ENCODE data around the gene SERTAD1.

SERTAD1 gene

GRCh38 chr19:40421993-40422747 lies 3.6 kb downstream of the SERTAD1 start:
- Histone ChIP-seq H3K4me3 (ENCODE audit: low read length) (no peak overlapping the region), H4K20me1 (ENCODE audit: insufficient read depth, low read length) (no peaks in the 10 kb centered on the region), H3K9ac (ENCODE audit: low read length) (no peak overlapping the region), H3K27ac (ENCODE audit: low read length) (no peak overlapping the region), H2AFZ (ENCODE audit: low read length) (no peak overlapping the region), H3K36me3 (replicated peaks; ENCODE audit: insufficient read depth, low read length) (no peaks in the 10 kb centered on the region), H3K4me2 (ENCODE audit: low read depth, low read length) (peak overlapping the region; percentile 95; the same call in 1 of the 2 replicates), H3K9me2 (replicated peaks; ENCODE audit: insufficient read depth, low read length) (no peaks in the 10 kb centered on the region), H3K4me1 (ENCODE audit: low read length) (peaks cover 7% of the 10 kb centered on the region), H3K27me3 (replicated peaks; ENCODE audit: insufficient read depth, low read length) (no peaks in the 10 kb centered on the region; the same call in 1 of the 2 replicates), H3K79me2 (ENCODE audit: low read length) (peaks cover 4% of the 10 kb centered on the region), H3K9me3 (replicated peaks; ENCODE audit: insufficient read depth, low read length) (no peaks in the 10 kb centered on the region), H3F3A (ENCODE audit: insufficient read depth, low read length) (peaks cover 5% of the 10 kb centered on the region)
- no peak for TF ChIP-seq EZH2phosphoT487 (IDR thresholded peaks at IDR 0.05; ENCODE audit: low read length)
- TF ChIP-seq CTCF (IDR thresholded peaks at IDR 0.05; ENCODE audit: low read length), result no peak
- TF ChIP-seq EZH2 (optimal IDR thresholded peaks at IDR 0.05; ENCODE audit: low read depth, low read length), result no peak
- no peak for DNase-seq

GRCh38 chr19:40420766-40421765 lies 4.7 kb downstream of the SERTAD1 start:
- Histone ChIP-seq H3K4me3 (ENCODE audit: low read length) (peak overlapping the region; percentile 79), H4K20me1 (ENCODE audit: insufficient read depth, low read length) (no peaks in the 10 kb centered on the region), H3K4me2 (ENCODE audit: low read depth, low read length) (peak overlapping the region; percentile 95), H3K9ac (ENCODE audit: low read length) (peak overlapping the region; percentile 78), H3K27ac (ENCODE audit: low read length) (peak overlapping the region; percentile 80), H3K36me3 (replicated peaks; ENCODE audit: insufficient read depth, low read length) (no peaks in the 10 kb centered on the region), H3K9me2 (replicated peaks; ENCODE audit: insufficient read depth, low read length) (no peaks in the 10 kb centered on the region), H3K9me3 (replicated peaks; ENCODE audit: insufficient read depth, low read length) (no peaks in the 10 kb centered on the region), H3K27me3 (replicated peaks; ENCODE audit: insufficient read depth, low read length) (no peaks in the 10 kb centered on the region; the same call in 1 of the 2 replicates), H3F3A (ENCODE audit: insufficient read depth, low read length) (peaks cover 5% of the 10 kb centered on the region), H3K79me2 (ENCODE audit: low read length) (peaks cover 4% of the 10 kb centered on the region), H2AFZ (ENCODE audit: low read length) (peak overlapping the region; percentile 88), H3K4me1 (ENCODE audit: low read length) (peaks cover 7% of the 10 kb centered on the region)
- DNase-seq, result peak; percentile 83
- TF ChIP-seq EZH2phosphoT487 (IDR thresholded peaks at IDR 0.05; ENCODE audit: low read length) (no peak), CTCF (IDR thresholded peaks at IDR 0.05; ENCODE audit: low read length) (peak; percentile 92), EZH2 (optimal IDR thresholded peaks at IDR 0.05; ENCODE audit: low read depth, low read length) (no peak)

- H3K9me3 ChIP-seq (replicated peaks; ENCODE audit: insufficient read depth, low read length), result no peaks in the 10 kb centered on the region
- H3K9ac ChIP-seq (ENCODE audit: low read length), result peak overlapping the region; percentile 78; the same call in 1 of the 2 replicates
- H3K27ac ChIP-seq (ENCODE audit: low read length), result peak overlapping the region; percentile 80; the same call in 1 of the 2 replicates
- no peaks in the 10 kb centered on the region; the same call in 1 of the 2 replicates for H3K27me3 ChIP-seq (replicated peaks; ENCODE audit: insufficient read depth, low read length)
- peak overlapping the region; percentile 88 for H2AFZ ChIP-seq (ENCODE audit: low read length)
- TF ChIP-seq EZH2 (optimal IDR thresholded peaks at IDR 0.05; ENCODE audit: low read depth, low read length) (no peak), EZH2phosphoT487 (IDR thresholded peaks at IDR 0.05; ENCODE audit: low read length) (no peak), CTCF (IDR thresholded peaks at IDR 0.05; ENCODE audit: low read length) (no peak)
- no peaks in the 10 kb centered on the region for H3K36me3 ChIP-seq (replicated peaks; ENCODE audit: insufficient read depth, low read length)
- H3K9me2 ChIP-seq (replicated peaks; ENCODE audit: insufficient read depth, low read length), result no peaks in the 10 kb centered on the region
- peak overlapping the region; percentile 79 for H3K4me3 ChIP-seq (ENCODE audit: low read length)
- peaks cover 5% of the 10 kb centered on the region for H3F3A ChIP-seq (ENCODE audit: insufficient read depth, low read length)
- H3K4me1 ChIP-seq (ENCODE audit: low read length), result peaks cover 7% of the 10 kb centered on the region
- no peak for DNase-seq
- no peaks in the 10 kb centered on the region for H4K20me1 ChIP-seq (ENCODE audit: insufficient read depth, low read length)
- peaks cover 4% of the 10 kb centered on the region for H3K79me2 ChIP-seq (ENCODE audit: low read length)
- peak overlapping the region; percentile 95; the same call in 1 of the 2 replicates for H3K4me2 ChIP-seq (ENCODE audit: low read depth, low read length)
These were observed 5.4 kb downstream of the SERTAD1 start for GRCh38 chr19:40420451-40420765.

Data from MM.1S (cell line).